NCI-H1048 (cell line): ENCODE data around the gene APOBEC4.

Source experiments
- DNase-seq: peaks from one replicate; lab custom pipeline; 2025; lab: John Stamatoyannopoulos, UW

Gene APOBEC4

GRCh38 chr1:183600634-183601033 is 52.5 kb downstream of the APOBEC4 start:
- DNase-seq, result no peak

- DNase-seq, result no peak
Observed at GRCh38 chr1:183600136-183600535, 53.0 kb downstream of the APOBEC4 start.

DNA sequence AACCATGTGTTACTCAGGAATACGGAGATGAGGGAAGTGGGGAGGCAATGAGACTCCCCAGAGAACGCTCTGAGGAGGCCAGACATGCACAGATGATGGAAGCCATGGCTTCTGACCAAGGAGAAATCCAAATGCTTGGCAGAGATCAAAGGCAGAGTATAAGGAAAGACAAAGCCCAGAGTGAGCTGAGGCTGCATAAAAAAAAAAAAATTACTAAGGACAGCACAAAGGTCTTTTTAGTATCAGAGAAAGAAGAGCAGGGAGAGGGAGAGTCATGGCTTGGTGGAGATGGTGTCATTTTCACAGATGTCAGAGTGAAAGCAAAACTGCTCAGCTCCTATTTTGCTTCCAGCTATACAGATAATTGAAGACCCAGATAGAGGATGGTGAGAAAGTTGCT is 54.7 kb downstream of the APOBEC4 start:
- no peak for DNase-seq

DNA sequence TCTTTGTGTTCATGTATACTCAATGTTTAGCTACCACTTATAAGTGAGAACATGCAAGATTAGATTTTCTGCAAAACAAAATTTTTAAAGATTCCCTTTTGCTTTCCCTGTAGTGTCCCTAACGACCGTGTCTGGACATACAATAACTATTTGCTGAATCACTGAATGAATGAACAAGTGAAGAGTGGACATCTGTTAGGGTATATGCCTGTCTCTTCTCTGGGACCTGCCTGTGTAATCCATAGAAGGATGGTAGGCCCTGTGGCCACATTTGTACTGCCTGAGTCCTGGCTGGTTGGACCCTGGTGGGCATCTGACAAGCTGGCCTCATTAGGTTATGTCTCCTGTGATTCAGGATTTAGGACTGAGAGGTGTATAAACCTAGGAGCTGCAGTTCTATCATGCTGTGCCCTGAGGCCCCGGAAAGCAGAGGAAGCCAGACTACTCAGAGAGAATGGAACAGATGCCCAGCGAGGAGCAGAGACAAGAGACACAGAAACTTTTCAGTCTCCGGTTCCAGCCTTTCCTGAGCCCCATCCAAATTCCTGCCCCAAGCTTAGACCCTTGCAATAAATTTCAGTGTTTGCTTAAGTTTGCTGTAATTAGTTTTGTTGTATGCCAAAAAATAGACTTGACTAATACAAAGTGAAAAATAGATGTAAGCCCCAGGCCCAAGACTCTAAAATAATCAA is 55.3 kb downstream of the APOBEC4 start:
- no peak for DNase-seq

GRCh38 chr1:183596500-183596899 is 56.6 kb downstream of the APOBEC4 start:
- DNase-seq, result no peak
